HG03139 (cell line): ENCODE data around the gene LDB2.
A peak's percentile ranks its signal among the peaks of the same experiment; 100 is the strongest.
"Not testable (repeated sequence)": the region's sequence is repeated elsewhere in the genome, so short reads cannot be mapped to it uniquely, and the experiment has no call there.

ENCODE experiments used
- ATAC-seq: cut with Tn5 transposase; IDR thresholded peaks from one replicate; pipeline ENCODE4 v1.9.1; 2021; ENCODE audit not compliant: unreplicated experiment

Gene LDB2

DNA sequence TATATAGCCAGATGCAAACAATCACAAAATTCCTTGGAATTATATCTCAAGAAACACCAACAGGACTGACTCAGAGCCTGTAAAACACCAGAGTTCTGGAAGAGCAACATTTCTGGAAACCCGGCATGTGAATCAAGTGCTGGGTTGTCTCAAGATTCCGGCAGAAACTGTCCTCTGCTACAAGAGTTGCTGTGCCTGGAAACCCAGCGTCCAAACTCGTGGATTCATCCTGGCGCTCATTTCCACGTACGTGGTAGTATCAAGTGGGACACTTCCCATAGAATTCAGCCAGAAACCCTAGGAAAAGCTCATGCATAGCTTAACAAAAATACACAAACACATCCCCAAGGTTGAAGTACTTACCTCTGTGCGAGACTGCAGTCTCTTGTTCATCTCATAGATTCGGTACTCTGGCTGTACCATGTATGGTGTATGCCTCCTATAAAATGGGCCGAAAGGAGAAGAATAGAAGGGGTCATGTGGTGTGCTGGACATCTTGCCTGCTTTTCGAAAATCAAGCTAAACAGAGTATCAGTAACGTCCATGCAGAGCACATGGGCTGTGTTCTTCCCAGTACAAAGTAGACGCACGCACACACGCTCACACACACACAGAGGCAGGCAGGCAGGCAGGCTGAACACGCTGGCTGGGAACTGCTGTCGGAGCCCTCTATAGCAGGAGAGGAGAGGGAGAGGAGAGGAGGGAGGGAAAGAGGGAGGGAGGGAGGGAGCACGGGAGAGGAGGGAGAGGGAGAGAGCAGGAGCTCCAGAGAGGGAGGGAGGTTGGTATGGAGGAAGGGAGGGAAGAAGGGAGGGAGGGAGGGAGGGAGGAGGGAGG is at the start of gene LDB2:
LDB2 (minus strand) TSS at position 655 of the 837 bp plus-strand sequence.
- no peak for ATAC-seq

- ATAC-seq, result no peak
Observed at GRCh38 chr4:16942491-16942890, 44.0 kb upstream of the LDB2 start.

- ATAC-seq, result no peak
Observed at GRCh38 chr4:16939178-16939577, 40.7 kb upstream of the LDB2 start.

GRCh38 chr4:16938512-16939040 is 40.1 kb upstream of the LDB2 start:
- no peak for ATAC-seq

- ATAC-seq, result no peak
Observed at GRCh38 chr4:16931339-16932305, 33.2 kb upstream of the LDB2 start.

DNA sequence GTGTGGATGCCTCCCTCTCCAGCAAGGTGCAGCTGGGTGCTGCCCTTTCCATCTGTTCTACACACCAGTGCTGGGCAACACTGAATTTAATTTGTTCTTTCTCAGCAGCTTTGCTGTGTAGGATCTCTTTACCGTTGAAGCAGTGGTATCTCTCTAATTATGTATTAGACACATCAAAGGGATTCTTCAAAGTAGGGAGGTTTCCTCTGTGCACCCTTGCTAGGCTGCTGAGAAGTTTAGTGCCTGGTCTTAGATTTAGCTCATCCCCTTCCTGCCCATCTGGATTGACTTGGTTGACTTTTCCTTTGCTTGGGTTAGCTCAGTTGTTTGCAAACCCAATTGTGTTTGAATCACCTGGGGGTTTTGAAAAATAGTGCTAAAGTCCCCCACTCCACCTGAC is 27.8 kb upstream of the LDB2 start:
- no peak for ATAC-seq

DNA sequence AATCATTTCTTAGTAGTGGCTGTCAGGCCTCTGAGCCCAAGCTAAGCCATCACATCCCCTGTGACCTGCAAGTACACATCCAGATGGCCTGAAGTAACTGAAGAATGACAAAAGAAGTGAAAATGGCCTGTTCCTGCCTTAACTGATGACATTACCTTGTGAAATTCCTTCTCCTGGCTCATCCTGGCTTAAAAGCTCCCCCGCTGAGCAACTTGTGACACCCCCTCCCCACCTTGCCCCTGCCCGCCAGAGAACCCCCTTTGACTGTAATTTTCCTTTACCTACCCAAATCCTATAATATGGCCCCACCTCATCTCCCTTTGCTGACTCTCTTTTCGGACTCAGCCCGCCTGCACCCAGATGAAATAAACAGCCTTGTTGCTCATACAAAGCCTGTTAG is 20.3 kb upstream of the LDB2 start:
- ATAC-seq, result not testable (repeated sequence)

- peak; percentile 99 for ATAC-seq
Observed at GRCh38 chr4:16916719-16917337, 18.4 kb upstream of the LDB2 start.

DNA sequence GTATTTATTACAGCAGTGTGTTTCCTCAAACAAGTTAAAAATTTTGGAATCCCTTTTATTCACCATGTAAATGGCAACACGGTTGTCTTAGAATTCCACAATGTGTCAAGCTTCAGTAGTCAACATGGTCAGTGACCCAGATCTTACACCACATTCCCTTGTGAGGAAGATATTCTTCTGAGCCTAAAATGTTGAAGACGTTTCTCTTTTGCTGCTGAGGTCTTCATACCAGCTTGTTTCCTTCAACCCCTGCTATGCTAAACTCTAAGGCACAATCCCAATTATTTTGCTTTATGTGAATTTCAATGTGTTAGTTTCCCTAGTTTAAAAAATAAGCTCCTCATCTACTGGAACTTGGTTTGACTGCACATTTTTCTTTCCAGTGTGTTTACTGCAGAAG is 17.6 kb upstream of the LDB2 start:
- ATAC-seq, result no peak

DNA sequence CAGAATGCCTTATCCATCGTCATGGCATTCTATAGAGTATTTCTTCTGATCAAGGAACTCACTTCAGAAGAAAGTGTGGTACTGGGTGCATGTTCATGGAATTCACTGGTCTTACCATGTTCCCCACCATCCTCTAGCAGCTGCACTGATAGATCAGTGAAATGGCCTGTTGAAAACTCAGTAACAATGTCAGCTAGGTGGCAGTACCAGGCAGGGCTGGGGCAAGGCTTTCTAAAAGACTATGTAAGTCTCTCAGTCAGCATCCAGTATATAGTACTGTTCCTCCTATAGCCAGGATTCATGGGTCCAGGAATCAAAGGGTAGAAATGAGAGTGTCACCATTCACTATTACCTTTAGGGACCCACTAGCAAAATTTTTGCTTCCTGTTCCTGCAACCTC is 15.8 kb upstream of the LDB2 start:
- no peak for ATAC-seq

- no peak for ATAC-seq
Observed at GRCh38 chr4:16912896-16913295, 14.5 kb upstream of the LDB2 start.

DNA sequence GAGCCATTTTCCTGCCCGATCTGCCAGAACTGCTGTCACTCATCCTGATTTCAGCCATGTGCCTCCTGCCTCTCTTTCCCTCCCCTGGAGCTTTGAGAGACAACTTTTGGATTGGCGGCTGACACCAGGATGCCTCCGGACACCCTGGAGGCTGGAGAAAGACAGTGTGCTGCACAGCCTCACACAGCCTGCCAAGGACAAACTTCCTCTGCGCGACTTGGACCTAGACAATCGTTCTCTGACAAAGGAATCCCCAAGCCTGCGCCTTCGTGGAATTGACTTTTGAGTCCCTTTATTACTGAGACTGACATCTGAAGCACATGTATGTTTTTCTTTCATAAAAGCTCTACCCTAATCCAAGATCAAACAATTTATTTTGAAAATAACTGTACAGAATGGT is 10.8 kb upstream of the LDB2 start:
- ATAC-seq, result no peak

GRCh38 chr4:16908377-16909021 is 10.1 kb upstream of the LDB2 start:
- no peak for ATAC-seq

GRCh38 chr4:16900325-16900724 is 1.9 kb upstream of the LDB2 start:
- ATAC-seq, result no peak

DNA sequence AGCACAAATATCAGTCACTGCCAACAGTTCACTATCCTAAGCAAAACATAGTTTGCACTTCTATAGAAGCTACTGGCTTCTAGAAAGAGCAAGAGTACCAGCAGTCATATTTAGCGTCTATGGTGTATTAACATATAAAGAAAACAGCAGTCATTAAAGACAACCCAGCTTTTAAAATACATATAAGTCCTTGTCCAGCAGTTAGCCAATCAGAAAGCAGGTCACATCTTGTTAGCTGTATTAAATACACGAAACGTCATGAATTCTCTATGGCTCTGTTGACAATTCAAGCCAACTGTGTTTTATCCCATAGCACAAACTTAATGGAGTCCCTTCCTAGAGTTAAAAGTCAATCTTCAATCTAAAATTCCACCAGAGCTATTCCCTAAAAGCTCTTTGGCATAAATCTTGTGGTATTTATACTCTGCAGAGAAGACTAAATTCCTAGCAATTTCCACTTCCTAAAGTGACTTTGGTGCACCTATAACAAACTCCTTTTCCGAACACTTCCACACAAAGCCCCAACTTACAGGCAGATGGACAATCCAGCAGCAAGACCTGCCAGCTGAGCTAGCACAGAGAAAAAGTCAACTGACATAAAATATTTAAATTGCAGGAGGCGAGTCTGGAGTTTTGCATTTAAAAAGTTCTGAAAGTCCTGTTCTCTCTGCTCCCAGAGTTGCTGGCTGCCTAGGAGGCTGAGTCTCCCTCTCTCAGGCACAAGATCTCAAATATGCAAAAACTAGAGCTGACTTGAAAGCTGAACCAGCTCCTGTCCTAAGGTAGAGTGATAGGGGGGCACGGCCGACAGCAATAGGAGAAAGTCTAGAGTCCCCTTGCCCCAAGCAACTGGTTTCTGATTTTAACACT is 1.3 kb downstream of the LDB2 start:
- ATAC-seq, result no peak

GRCh38 chr4:16894406-16894805 is 4.0 kb downstream of the LDB2 start:
- no peak for ATAC-seq

DNA sequence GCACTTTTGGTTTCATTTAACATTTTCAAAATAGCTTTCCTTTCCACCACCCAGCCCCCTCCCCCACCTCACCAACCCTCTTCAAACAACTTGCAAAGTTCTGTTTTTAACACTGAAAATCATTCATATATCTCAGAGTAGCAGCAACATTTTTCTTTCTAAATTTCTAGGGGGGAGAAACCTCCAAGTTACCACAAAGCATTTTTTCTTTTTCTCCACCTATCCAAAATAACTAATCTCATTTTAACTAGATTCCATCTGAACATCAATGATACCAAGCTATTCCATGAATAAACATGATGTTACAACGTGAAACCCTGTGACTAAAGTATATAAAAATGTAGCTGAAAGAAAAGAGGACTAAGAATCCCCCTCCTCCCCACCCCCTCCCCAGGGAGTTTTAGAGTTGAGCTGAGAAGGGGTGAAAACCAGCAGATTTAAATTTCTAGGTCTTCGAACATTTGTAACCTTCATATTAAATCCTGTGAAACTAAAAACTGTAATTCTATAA is 5.2 kb downstream of the LDB2 start:
- ATAC-seq, result no peak

DNA sequence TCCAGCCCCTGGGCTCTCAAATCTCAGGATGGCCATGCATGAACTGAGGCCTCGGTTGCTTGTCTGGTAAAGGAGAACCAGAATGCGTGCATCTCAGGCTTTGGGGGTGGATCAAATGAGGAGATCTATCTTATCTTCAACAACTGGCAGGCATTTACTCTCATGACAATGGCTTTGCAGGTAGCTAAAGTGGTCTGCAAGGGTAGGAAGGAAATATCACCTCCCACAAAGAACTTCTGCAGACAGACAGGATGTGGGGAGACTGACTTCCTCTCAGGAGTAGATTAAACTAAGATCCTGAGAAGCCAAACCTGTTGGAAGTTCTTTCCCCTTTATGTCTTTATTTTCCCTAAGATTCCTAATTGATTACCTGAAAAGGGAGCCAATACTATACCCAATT is 7.8 kb downstream of the LDB2 start:
- ATAC-seq, result no peak

DNA sequence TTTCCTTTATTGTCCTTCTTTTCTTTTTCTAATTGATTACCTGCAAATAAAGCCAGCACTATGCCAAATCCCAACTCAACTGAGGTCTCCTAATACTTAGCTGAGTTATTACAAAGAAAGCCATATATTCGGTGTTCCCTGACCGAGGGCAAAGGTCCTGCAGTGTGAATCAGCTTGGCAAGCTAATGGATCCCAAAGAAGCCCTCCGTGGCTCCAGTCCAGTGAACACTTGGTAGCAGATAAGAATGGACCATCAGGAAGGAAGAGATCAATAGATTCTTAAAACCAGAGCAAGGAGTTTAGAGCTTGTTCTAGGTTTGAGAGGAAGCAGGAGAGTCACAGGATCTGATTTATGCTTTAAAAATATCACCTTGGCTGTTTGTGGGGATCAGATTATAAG is 8.5 kb downstream of the LDB2 start:
- no peak for ATAC-seq

- no peak for ATAC-seq
Observed at GRCh38 chr4:16887887-16888286, 10.6 kb downstream of the LDB2 start.
